Endothelial cell of umbilical vein (primary cell): Measurements from ENCODE around the gene TTYH2. TPM values are rescaled to one million over a fixed set of nuclear protein-coding genes. Genes with fewer than 3 reads are reported as not detected.

Experiments used
- BruUV-seq: library from RNA; stranded (reverse); fragments of 400-500 nt; replicated peaks from 2 replicates; lab custom pipeline; 2021; lab: Mats Ljungman, UMichigan
- CTCF ChIA-PET: fragments of 300-600, 350-600 bp; sonication (Branson Sonifier 250); formaldehyde crosslinking; loops from one replicate; lab custom pipeline; 2021; ENCODE audit warnings: antibody characterized with exemption, inconsistent platforms; lab: Charles Lee
- POLR2A ChIA-PET: fragments of 300-600, 350-600 bp; sonication (Branson Sonifier 250); formaldehyde crosslinking; loops from one replicate; lab custom pipeline; 2021; ENCODE audit warnings: antibody characterized with exemption, inconsistent platforms; lab: Charles Lee
- DNase-seq: peaks from one replicate; pipeline ENCODE4 v3.0.0-alpha.2; 2011; ENCODE audit warnings: low read depth, low spot score
- FAIRE-seq: peaks from 2 replicates; lab custom pipeline; 2011; peaks lifted over from hg19 to GRCh38; lab: Jason Lieb, UNC
- H2AFZ ChIP-seq: 2 replicates; pipeline ENCODE4 v1.6.0; 2012; ENCODE audit warnings: low read depth, low read length, control low read depth, inconsistent platforms
- H3K27ac ChIP-seq: 2 replicates; pipeline ENCODE4 v1.5.1; 2011; ENCODE audit warnings: low read depth, mild to moderate bottlenecking, control low read depth, low read length, moderate library complexity; ENCODE audit not compliant: insufficient read depth
- H3K27me3 ChIP-seq, 2 experiments: 2 replicates each; pipeline versions ENCODE4 v1.6.0 to v1.6.1; 2011; ENCODE audit warnings: low read length in 2 of 2, mixed read lengths in 1 of 2; ENCODE audit not compliant: control insufficient read depth in 2 of 2, insufficient read depth in 2 of 2
- H3K36me3 ChIP-seq, 2 experiments: 2 replicates in 1 of 2; 3 replicates in 1 of 2; pipeline ENCODE4 v1.5.1; 2011; ENCODE audit warnings: low read length in 2 of 2, mild to moderate bottlenecking in 1 of 2, moderate library complexity in 1 of 2; ENCODE audit not compliant: control insufficient read depth in 2 of 2, insufficient read depth in 2 of 2; ENCODE audit errors: extremely low read depth in 1 of 2
- H3K4me1 ChIP-seq: 3 replicates; pipeline ENCODE4 v1.5.1; 2011; ENCODE audit warnings: mild to moderate bottlenecking, low read length; ENCODE audit not compliant: control insufficient read depth, insufficient read depth; ENCODE audit errors: extremely low read depth
- H3K4me2 ChIP-seq: 2 replicates; pipeline ENCODE4 v1.6.1; 2011; ENCODE audit warnings: low read length, control low read depth, mixed read lengths; ENCODE audit not compliant: insufficient read depth
- H3K4me3 ChIP-seq, 3 experiments: fragments of 200-600 bp in 1 of 3; sonication (generic), shearing (Covaris generic) in 1 of 3; replicated peaks in 1 of 3; 2 replicates each; pipeline ENCODE4 v1.5.1; 2011 to 2016; ENCODE audit warnings: control low read depth in 3 of 3, low read length in 3 of 3, mild to moderate bottlenecking in 2 of 3, inconsistent platforms in 1 of 3, low read depth in 1 of 3, moderate library complexity in 1 of 3; ENCODE audit not compliant: insufficient read depth in 1 of 3
- H3K79me2 ChIP-seq: 2 replicates; pipeline ENCODE4 v1.6.0; 2012; ENCODE audit warnings: low read length, inconsistent platforms; ENCODE audit not compliant: control insufficient read depth, insufficient read depth
- H3K9ac ChIP-seq: replicated peaks from 2 replicates; pipeline ENCODE3; 2011; ENCODE audit warnings: low read length, control low read depth; ENCODE audit not compliant: insufficient read depth; ENCODE audit errors: extremely low read depth
- H3K9me1 ChIP-seq: replicated peaks from 3 replicates; pipeline ENCODE4 v1.6.0; 2011; ENCODE audit warnings: mild to moderate bottlenecking, low read length; ENCODE audit not compliant: control insufficient read depth, insufficient read depth; ENCODE audit errors: extremely low read depth
- H3K9me3 ChIP-seq: replicated peaks from 2 replicates; pipeline ENCODE4 v1.5.1; 2012; ENCODE audit warnings: low read length, inconsistent platforms; ENCODE audit not compliant: control insufficient read depth, insufficient read depth
- H4K20me1 ChIP-seq: replicated peaks from 2 replicates; pipeline ENCODE3; 2011; ENCODE audit warnings: mild to moderate bottlenecking, low read length; ENCODE audit not compliant: control insufficient read depth, insufficient read depth; ENCODE audit errors: extremely low read depth
- CTCF ChIP-seq, 2 donors: IDR thresholded peaks; 1 replicate in 1 of 2; 2 replicates in 1 of 2; pipeline ENCODE4 v1.5.1; 2011; ENCODE audit warnings: low read length in 2 of 2, mild to moderate bottlenecking in 2 of 2, moderate library complexity in 2 of 2, control low read depth in 1 of 2, inconsistent platforms in 1 of 2, low read depth in 1 of 2; ENCODE audit not compliant: insufficient read depth in 1 of 2; ENCODE audit errors: extremely low read depth in 1 of 2
- EZH2 ChIP-seq: IDR thresholded peaks from 2 replicates; pipeline ENCODE4 v1.6.1; 2012; ENCODE audit warnings: borderline replicate concordance, low read depth, mild to moderate bottlenecking, moderate library complexity, low read length, inconsistent platforms; ENCODE audit not compliant: severe bottlenecking
- FOS ChIP-seq: IDR thresholded peaks from 2 replicates; pipeline ENCODE4 v1.6.1; 2011; ENCODE audit warnings: mild to moderate bottlenecking, low read length, moderate library complexity, borderline replicate concordance; ENCODE audit not compliant: insufficient read depth
- GATA2 ChIP-seq: IDR thresholded peaks from 2 replicates; pipeline ENCODE4 v1.7.0; 2011; ENCODE audit warnings: low read depth, mild to moderate bottlenecking, moderate library complexity, mixed read lengths, low read length; ENCODE audit not compliant: insufficient read length, insufficient read depth
- JUN ChIP-seq: IDR thresholded peaks from 2 replicates; pipeline ENCODE4 v1.6.1; 2011; ENCODE audit warnings: borderline replicate concordance, low read depth; ENCODE audit not compliant: insufficient read length, insufficient read depth
- MAX ChIP-seq: IDR thresholded peaks from 2 replicates; pipeline ENCODE4 v1.6.1; 2011; ENCODE audit not compliant: insufficient read depth, insufficient read length
- MYC ChIP-seq: IDR thresholded peaks from one replicate; pipeline ENCODE4 v1.6.1; 2011; ENCODE audit warnings: mild to moderate bottlenecking, low read depth, low read length
- POLR2A ChIP-seq: IDR thresholded peaks from 2 replicates; pipeline ENCODE4 v1.6.1; 2012; ENCODE audit warnings: low read depth, mild to moderate bottlenecking, control low read depth, low read length
- POLR2AphosphoS5 ChIP-seq: IDR thresholded peaks from 2 replicates; pipeline ENCODE4 v1.6.1; 2012; ENCODE audit warnings: low read depth, mild to moderate bottlenecking, control low read depth, low read length, moderate library complexity; ENCODE audit not compliant: insufficient read depth
- dilution Hi-C: fragments of 300-500 bp; cut with MboI; formaldehyde crosslinking; loops from one replicate; pipeline ENCODE4 v1.15.0; 2019; ENCODE audit warnings: low sequenced_read_pairs; ENCODE audit not compliant: extremely low pct_ligation_motif_present
- intact Hi-C: fragments of 100-400 bp; cut with micrococcal nuclease; formaldehyde crosslinking; loops from one replicate; pipeline ENCODE4 v1.10.0; 2022
- polyA plus RNA-seq, 4 experiments: library from polyadenylated mRNA; depleted of rRNA in 3 of 4; stranded (reverse) in 3 of 4; unstranded in 1 of 4; fragments of >200 nt; gene quantifications; 2 replicates each; pipeline versions ENCODE4 v1.2.1 to v1.2.3, GENCODE V29; 2011 to 2012; ENCODE audit warnings: missing spikeins in 1 of 4
- total RNA-seq: library from RNA; stranded (reverse); gene quantifications from 2 replicates; pipeline ENCODE4 v1.2.3, GENCODE V29; 2021

Gene TTYH2
- total and polyA plus RNA-seq, 2 donors (not counting 3 experiments of a cell fraction or from before 2014, with no cell fraction given): 0.75 to 2.0 TPM

DNA sequence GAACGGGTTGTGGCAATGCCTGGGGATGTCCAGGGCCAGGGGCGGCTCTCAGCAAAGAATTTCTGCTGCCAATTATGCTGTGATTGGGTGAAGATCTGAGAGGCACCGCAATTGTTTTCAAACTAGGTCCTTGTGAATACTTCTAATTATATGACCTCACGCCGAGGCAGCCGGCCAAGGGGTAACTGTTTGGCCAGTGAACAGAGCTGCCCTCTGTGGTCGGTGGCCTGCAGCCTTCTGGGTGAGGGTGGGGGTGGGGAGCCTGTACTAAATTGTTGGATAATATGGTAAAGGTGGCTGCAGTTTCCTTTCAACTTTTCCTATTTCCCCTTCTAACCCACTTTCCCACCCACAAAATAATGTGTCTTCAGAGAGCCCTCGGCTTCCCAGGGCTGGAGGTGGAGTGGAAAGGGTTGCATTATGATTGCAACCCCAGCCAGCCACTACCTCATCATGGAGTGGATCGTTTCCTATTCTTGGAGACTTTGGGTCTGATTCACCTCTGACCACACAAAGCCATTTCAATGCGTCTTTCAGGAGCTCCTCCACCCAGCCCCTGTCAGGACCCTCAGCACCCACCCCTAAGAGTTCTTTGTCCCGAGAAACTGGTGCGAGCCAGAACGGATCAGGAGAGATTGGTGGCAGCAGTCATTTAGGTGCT lies 58.7 kb downstream of the TTYH2 start:
- no peak overlapping the region for H2AFZ ChIP-seq
- ChIA-PET POLR2A (no interaction called here), CTCF (no interaction called here)
- FAIRE-seq (no peak), DNase-seq (no peak)
- H3K27me3 ChIP-seq: no peaks in the 10 kb centered on the region
- H3K36me3 ChIP-seq: no peaks in the 10 kb centered on the region
- no peak overlapping the region for H3K9ac ChIP-seq
- dilution Hi-C loops: no loop called here
- no peaks in the 10 kb centered on the region for H3K79me2 ChIP-seq
- H3K9me1 ChIP-seq: no peaks in the 10 kb centered on the region
- TF ChIP-seq FOS: no peak
- TF ChIP-seq GATA2: no peak
- TF ChIP-seq CTCF (IDR thresholded peaks at IDR 0.05; ENCODE audit: extremely low read depth in 1 of 2, insufficient read depth in 1 of 2, low read depth in 1 of 2, low read length in 2 of 2): no peak
- intact Hi-C loops: no loop called here
- no TSS peak for BruUV-seq
- H3K4me2 ChIP-seq: no peak overlapping the region
- H3K4me3 ChIP-seq: no peak overlapping the region
- no peak overlapping the region for H3K27ac ChIP-seq
- H3K4me1 ChIP-seq: no peaks in the 10 kb centered on the region
- H4K20me1 ChIP-seq: no peaks in the 10 kb centered on the region
- no peaks in the 10 kb centered on the region for H3K9me3 ChIP-seq

GRCh38 chr17:74272731-74273201 lies 59.4 kb downstream of the TTYH2 start:
- Histone ChIP-seq H3K9ac (no peak overlapping the region), H4K20me1 (no peaks in the 10 kb centered on the region), H3K4me3 (no peak overlapping the region), H3K27ac (no peak overlapping the region), H2AFZ (no peak overlapping the region), H3K27me3 (no peaks in the 10 kb centered on the region), H3K9me3 (no peaks in the 10 kb centered on the region), H3K4me1 (no peaks in the 10 kb centered on the region), H3K4me2 (no peak overlapping the region), H3K36me3 (no peaks in the 10 kb centered on the region), H3K9me1 (no peaks in the 10 kb centered on the region), H3K79me2 (no peaks in the 10 kb centered on the region)
- DNase-seq: no peak
- dilution Hi-C loops (no loop called here), intact Hi-C loops (no loop called here)
- CTCF ChIA-PET: no interaction called here
- no peak for TF ChIP-seq JUN
- no peak for TF ChIP-seq MYC
- no peak for TF ChIP-seq MAX
- TF ChIP-seq FOS: no peak
- no peak for TF ChIP-seq POLR2A
- no peak for TF ChIP-seq CTCF (IDR thresholded peaks at IDR 0.05; ENCODE audit: extremely low read depth in 1 of 2, insufficient read depth in 1 of 2, low read depth in 1 of 2, low read length in 2 of 2)
- no peak for TF ChIP-seq GATA2
- TF ChIP-seq EZH2: no peak
- TF ChIP-seq POLR2AphosphoS5: no peak
- POLR2A ChIA-PET: no interaction called here
- BruUV-seq: no TSS peak
- FAIRE-seq: no peak
